GM03348 (cell line): ENCODE results near the gene NUP62.
"Not testable (repeated sequence)": the region's sequence is repeated elsewhere in the genome, so short reads cannot be mapped to it uniquely, and the experiment has no call there.

ENCODE experiments used
- DNase-seq: peaks from one replicate; pipeline ENCODE4 v3.0.0; 2012; ENCODE audit warnings: low spot score

NUP62 gene

GRCh38 chr19:49951806-49952478, 22.6 kb upstream of the NUP62 start:
- no peak for DNase-seq

- DNase-seq: no peak
Observed at GRCh38 chr19:49950956-49951526, 21.7 kb upstream of the NUP62 start.

DNA sequence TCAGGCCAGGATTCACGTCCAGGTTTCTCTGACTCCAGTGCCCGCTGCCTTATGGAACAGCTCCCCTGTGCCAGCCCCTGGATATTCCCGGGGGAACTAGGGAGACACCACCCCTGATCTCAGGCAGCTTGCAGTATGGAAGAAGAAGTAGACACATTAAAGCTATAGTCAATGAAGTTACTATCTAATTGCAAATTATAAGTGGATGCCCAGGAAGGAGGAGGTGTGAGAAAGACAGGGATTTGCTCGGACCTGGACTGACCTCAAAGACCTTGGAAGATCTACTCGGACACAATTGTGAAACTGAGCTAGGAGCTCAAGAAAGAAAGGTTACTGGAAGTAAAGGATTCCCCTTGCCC, 21.3 kb upstream of the NUP62 start:
- DNase-seq: no peak

DNA sequence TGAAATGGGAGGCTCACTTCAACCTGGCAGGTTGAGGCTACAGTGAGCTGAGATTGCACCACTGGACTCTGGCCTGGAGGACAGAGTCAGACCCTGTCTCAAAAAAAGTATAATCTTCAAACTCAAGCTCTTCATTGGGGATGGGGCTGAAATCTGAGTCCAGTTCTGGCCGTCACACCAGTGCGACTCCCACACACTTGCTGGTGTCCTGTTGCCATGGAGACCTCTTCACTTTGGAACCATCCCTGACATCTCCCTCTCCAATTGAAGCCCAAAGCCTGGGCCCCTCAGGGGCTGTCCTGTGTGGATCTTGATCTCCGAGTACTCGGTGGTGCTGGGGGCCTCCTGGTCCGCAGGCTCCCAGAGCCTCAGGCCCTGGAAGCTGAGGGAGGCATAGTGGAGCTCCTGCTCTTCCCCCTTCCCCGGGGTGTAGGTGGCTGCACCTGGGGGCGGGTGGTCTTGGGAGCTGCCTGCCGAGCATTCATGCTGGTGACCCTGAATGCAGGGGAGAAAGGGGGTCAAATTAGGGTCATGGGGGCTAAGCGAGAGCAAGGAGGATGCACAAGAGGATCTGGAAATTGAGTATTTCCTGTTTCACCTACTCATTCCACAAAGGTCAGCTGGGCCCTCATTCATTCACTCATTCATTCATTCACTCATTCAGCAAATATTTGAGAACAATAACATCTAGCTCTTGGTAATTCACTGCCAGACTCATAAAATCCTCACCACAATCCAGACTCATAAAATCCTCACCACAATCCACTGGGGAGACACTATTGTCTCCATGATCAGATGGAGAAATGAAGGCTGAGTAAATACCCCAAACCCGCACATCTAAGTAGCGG, 20.7 kb upstream of the NUP62 start:
- DNase-seq: no peak

- no peak for DNase-seq
Observed at GRCh38 chr19:49946415-49946814, 17.1 kb upstream of the NUP62 start.

DNA sequence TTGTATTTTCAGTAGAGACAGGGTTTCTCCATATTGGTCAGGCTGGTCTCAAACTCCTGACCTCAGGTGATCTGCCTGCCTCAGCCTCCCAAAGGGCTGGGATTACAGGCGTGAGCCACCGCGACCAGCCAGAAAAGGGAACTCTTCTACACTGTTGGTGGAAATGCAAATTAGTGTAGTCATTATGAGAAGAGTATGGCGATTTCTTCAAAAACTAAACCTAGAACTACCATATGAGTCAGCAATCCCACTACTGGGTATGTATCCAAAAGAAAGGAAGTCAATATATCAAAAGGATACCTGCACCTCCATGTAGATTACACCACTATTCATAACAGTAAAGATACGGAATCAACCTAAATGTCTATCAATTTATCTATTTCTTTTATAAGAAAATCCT, 15.3 kb upstream of the NUP62 start:
- not testable (repeated sequence) for DNase-seq

DNA sequence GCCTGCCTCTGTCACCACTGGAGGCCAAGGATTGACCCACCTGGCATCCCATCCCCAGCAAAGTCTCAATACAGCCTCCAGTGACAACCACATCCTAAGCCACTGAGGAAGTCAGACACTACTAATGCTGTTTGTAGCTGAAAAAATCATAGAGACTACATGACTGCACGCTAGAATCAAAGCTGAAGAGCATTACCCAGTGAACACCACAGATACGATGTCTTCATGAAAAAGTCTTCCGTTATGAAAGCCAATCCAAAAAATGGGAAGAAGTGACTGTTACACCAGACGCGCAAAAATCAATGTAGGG, 11.1 kb upstream of the NUP62 start:
- no peak for DNase-seq

- DNase-seq: no peak
Observed at GRCh38 chr19:49939721-49940481, 10.6 kb upstream of the NUP62 start.

GRCh38 chr19:49938662-49939061, 9.4 kb upstream of the NUP62 start:
- no peak for DNase-seq

- DNase-seq: peak; percentile 90
Observed at GRCh38 chr19:49937750-49938381, 8.6 kb upstream of the NUP62 start.

DNA sequence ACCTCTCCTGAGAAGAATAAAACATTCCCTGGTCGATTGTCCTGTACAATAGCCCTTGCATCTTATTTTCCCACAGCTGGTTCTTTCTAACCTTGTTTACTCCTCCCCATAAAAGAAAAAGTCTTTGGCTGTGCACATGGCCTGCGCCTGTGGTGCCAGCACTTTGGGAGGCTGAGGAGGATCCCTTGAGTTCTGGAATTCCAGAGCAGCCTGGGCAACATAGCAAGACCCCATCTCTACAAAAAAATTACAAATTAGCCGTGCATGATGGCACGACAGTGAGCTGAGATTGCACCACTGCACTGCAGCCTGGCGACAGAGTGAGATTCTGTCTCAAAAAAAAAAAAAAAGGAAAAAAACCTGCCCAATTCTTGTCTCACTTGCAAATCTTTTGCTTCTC, 7.2 kb upstream of the NUP62 start:
- no peak for DNase-seq

DNA sequence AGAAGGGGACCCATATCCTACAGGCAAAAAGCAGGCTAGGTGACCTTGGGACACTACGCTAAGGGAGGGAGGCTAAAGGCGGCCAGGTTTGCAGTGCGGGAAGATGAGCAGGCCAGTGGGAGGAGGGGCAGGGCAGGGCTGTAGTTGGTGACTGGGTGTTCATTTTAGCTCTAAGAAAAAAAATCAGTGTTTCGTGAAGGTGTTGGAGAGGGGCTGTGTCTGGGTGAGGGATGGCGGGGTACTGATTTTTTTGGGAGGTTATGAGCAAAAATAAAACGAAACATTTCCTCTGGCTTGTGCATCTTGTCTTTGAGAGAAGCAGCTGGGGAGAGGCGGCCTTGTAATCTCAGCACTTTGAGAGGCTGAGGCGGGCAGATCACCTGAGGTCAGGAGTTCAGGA, 4.3 kb upstream of the NUP62 start:
- DNase-seq: no peak

- DNase-seq: no peak
Observed at GRCh38 chr19:49932731-49933131, 3.4 kb upstream of the NUP62 start.

- no peak for DNase-seq
Observed at GRCh38 chr19:49932041-49932451, 2.7 kb upstream of the NUP62 start.

- no peak for DNase-seq
Observed at GRCh38 chr19:49931293-49932040, 2.2 kb upstream of the NUP62 start.

- DNase-seq: peak; percentile 33
Observed at GRCh38 chr19:49930483-49931011, 1.2 kb upstream of the NUP62 start.

DNA sequence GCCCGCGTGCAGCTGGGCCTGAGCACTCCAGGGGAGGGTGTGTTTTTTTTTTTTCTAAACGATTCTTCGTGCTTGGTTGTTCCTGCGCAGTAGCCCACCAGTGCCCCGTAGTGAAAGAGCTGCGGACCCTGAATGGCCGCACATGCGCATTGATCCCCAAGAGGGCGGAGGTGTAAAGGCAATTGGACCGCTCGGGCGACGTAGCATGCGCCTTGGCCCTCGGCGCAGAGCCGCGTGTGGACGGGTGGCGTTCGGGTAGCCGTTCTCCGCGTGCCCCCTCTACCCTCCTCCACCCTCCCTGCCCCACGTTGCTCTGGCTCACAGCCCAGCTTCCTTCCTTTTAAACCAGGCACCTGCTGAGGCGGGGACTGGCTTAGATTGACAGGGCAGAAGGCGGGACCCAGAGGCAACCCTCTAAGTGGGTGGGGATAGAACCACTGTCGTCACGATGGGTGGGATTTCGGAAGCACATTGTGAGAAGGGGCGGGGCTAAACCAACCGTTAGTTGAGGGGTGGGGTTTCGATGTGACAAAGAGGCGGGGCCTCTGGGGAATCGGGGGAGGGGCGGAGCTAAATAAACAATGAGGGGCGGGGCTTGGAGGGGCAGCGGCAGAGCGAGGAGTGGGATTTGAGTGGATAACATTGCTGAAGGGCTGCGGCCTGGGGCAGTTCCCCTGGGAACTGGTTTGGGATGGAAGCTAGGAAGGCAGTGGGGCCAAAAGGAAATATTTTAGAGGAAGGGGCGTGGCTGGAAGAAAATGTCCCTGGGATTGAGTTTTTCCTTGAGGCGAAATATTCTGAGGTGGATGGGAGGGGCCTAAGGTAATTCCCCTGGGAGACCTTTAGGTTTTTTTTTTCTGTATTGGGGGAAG, 543 bp upstream of the NUP62 start:
- peak; percentile 96 for DNase-seq

GRCh38 chr19:49927526-49928264, 1.6 kb downstream of the NUP62 start:
- DNase-seq: no peak

GRCh38 chr19:49926515-49926914, 2.8 kb downstream of the NUP62 start:
- no peak for DNase-seq

DNA sequence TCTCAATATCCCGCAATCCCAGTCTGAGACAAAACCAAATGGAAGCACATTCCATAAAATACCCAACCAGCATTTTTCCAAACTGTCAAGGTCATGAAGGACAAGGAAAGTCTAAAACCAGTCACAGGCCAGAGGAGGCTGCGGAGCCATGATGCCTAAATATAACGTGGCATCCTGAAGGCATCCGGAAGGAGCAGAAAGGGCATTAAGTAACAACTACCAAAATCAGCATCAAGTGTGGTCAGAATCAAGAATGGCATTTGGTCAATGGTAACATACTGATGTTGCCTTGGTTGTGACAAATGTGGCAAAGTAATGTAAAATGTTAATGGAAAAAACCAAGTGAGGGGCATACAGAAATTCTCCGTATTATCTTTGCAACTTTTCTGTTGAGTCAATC, 3.8 kb downstream of the NUP62 start:
- DNase-seq: no peak
